Islet precursor cell (in vitro differentiated cells): ENCODE results near the gene POLR3E.

Source experiments
- DNase-seq: peaks from one replicate; pipeline ENCODE4 v3.0.0-alpha.2; 2018

The POLR3E gene, protein sequence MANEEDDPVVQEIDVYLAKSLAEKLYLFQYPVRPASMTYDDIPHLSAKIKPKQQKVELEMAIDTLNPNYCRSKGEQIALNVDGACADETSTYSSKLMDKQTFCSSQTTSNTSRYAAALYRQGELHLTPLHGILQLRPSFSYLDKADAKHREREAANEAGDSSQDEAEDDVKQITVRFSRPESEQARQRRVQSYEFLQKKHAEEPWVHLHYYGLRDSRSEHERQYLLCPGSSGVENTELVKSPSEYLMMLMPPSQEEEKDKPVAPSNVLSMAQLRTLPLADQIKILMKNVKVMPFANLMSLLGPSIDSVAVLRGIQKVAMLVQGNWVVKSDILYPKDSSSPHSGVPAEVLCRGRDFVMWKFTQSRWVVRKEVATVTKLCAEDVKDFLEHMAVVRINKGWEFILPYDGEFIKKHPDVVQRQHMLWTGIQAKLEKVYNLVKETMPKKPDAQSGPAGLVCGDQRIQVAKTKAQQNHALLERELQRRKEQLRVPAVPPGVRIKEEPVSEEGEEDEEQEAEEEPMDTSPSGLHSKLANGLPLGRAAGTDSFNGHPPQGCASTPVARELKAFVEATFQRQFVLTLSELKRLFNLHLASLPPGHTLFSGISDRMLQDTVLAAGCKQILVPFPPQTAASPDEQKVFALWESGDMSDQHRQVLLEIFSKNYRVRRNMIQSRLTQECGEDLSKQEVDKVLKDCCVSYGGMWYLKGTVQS

DNA sequence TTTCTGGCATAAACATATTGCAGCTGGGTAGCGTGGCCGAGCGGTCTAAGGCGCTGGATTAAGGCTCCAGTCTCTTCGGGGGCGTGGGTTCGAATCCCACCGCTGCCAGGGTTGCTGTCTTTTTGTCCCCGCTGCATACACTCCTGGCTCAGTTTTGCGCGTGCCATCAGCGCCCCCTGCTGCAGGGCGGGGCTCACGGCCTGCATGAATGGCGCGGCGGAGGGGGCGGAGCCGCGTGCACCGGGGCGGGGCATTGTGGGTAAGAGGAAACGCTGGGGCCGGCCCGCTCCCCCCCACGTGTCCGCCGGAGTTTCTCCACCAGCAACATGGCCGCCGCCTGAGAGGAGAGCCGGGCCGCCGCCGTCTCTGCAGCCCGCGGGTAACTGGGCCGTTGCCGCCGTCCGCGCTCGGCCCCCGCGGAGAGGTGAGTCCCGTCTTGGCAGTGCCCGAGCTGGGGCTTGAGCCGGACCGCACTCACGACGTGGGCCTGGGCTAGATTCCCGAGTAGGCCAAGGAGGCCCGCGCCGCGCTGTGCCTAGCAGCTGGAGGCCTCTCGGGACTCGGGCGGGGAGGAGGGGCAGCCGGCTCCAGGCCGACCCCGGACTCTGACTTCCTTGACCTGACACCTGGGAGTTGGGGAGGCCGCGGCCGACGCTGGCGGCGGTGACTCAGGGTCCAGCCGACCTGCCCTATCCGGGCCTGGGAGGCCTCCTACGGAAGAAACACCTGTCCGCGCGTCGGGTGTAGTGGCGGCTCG, at the start of gene POLR3E:
Gene POLR3E (plus strand): TSS at position 296 of the 757 bp plus-strand sequence. CDS start 5,560 bp downstream, outside the sequence.
- peak; percentile 99 for DNase-seq

DNA sequence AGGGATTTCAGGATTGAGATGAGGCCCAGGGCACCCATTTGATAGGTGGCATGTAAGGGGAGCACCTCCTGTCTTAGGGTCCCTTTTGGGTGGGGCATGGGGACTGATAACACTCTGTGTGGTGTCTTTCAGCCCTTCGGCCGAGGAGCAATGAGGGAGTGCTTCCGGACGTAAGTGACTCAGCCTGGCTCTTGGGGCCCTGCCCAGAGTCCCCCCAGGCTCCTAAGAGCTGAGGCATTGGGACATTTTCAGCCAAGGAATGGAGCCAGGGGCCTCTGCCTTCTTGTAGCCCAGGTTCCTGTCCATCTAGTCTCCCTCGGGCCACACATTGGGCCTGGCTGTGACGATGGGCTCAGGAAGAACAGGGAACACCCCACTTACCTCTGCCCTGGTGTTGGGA, 46.7 kb upstream of the POLR3E start:
- DNase-seq, result no peak

DNA sequence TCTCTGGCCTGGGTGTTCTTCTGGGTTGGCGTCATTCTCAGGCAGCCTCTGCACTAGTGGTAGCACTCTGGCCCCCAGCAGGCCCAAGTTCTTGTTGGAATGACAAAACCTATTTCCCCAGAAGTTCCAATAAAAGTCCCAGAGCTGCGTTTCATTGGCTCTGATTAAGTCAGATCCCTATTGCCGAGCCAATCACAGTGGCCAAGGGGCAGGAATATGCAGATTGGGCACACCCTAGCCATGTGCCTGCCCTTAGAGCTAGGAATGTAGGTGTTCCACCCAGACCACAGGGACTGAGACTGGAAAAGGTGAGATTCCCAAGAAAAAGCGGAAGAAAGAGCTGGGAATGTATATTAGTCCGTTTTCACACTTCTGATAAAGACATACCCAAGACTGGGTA, 44.9 kb upstream of the POLR3E start:
- DNase-seq, result no peak

DNA sequence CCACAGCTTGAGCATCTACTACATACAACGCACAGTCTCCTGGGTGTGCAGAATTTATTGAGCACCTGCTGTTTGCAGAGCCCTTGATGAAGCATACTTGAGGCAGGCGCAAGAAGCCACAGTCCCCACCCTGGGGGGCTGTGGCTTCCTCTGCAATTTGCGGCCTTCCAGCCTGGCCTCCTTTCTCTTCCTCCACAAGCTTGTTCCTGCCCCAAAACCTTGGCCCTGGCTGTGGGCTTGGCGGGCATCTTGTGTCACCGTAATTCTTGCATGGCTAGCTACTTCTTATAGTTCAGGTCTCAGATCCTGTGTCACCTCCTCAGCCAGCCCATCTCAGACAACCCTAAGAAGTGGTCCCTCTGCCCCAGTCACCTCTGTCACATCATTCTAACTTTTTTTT, 43.9 kb upstream of the POLR3E start:
- no peak for DNase-seq

DNA sequence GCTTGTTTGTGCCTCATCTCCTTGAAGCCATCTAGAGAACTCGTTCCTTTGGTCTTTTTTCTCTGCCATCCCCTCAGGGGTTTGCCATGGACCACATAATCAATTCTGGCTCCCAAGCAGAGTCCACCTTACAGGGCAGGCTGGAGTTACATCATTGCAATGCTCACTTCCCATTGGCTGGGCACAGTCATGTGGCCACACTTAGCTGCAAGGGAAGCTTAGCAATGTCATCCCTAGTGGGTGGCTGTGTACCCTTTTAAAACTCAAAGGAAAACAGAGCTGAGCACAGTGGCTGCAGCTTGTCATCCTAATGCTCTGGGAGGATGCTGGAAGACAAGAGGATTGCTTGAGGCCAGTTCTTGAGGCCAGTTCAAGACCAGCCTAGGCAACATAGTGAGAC, 41.9 kb upstream of the POLR3E start:
- DNase-seq, result no peak

DNA sequence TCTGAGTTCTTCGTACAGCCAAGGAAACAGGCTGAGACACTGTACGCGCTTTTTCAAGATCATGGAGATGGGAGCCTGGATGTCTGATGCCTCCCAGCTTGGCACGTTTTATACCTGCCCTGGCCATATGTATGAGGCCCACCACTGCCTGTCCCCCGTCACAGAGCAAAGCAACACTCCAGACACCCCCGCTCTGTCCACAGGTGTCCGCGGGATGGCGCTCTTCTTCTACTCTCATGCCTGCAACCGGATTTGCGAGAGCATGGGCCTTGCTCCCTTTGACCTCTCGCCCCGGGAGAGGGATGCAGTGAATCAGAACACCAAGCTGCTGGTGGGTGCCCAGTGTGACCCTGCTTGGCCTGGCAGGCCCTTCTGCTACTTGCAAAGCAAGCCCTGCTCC, 39.8 kb upstream of the POLR3E start:
- DNase-seq, result no peak

DNA sequence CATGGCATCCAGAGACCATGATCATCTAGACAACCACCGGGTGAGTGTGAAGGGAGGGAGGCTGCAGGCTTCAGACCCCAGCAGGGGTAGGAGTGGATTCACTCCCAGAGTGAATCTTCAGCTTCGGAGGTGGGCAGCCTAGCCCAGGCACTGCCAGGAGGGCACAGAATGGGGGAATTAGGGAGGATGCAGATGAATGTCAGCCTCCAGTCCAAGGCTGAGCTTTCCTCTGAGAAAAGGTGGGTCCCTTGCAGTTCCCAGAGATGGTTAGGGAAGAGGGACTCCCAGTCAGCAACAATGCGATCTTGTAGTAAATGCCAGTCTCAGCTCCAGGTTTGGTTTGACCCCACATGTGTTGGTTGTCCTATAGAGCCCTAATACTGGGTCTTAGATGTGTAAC, 36.7 kb upstream of the POLR3E start:
- no peak for DNase-seq

DNA sequence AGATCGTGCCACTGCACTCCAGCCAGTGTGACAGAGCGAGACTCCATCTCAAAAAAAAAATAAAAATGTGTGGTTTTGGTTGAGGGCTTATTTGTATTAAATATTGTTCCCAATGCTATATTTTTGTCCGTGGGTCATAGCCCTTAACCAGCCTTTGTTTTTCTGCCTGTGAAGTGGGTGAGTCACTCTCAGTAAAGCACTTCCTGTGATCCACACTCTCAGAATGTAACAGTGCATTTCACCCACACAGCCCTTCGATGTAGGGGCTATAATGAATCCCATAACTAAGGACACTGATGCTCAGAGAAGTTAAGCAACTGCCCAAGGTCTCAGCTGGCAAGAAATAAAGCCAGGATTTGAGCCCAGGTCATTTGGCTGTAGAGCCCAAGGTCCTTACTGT, 34.7 kb upstream of the POLR3E start:
- DNase-seq, result no peak

DNA sequence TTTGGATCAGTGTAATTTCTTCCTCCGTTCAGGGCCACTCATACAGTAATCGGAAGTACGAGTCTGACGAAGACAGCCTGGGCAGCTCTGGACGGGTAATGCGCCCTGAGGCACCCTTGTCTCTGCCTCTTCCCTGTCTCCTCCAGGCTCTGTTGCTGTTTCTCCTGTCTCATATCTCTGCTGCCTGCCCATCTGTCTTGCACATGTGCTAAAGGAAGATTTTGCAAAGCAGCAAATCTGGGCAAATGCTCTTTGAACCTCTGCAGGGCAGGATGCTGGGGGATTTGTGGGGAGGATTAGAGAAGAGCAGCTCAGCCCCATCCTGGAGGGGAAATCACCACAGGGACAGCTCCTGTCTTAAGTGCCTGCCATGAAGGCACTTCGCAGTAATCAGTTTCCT, 32.4 kb upstream of the POLR3E start:
- DNase-seq, result peak; percentile 75

DNA sequence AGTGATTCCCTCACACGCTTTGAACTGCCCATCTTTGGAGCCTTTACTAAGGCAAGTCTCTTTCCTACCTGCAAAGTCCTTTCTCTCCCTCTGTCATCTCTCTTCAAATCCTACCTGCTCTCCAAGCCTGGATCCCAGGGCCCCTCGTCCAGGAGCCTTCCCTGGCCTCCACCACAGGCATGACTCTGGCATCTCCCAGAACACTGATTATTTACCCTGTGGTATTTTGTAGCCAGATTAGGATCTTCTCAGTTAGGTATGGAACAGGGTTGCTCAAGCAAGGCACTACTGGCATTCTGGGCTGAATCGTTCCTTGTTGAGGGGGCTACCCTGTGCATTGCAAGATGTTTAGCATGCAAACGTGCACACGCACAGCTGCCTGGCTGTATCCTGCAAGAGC, 31.9 kb upstream of the POLR3E start:
- no peak for DNase-seq

DNA sequence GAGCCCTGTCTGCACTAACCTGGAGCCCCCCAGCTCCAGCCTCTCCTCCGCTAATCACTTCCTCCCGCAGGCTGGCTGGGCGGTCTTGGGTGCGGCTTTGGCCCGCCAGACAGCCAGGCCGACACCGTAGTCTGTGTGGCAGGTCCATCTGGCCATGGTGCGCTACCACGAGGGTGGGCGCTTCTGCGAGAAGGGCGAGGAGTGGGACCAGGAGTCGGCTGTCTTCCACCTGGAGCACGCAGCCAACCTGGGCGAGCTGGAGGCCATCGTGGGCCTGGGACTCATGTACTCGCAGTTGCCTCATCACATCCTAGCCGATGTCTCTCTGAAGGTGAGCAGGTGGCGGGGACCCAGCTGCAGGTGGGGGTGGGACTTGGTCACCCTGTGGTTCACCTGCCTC, 30.7 kb upstream of the POLR3E start:
- DNase-seq, result no peak

DNA sequence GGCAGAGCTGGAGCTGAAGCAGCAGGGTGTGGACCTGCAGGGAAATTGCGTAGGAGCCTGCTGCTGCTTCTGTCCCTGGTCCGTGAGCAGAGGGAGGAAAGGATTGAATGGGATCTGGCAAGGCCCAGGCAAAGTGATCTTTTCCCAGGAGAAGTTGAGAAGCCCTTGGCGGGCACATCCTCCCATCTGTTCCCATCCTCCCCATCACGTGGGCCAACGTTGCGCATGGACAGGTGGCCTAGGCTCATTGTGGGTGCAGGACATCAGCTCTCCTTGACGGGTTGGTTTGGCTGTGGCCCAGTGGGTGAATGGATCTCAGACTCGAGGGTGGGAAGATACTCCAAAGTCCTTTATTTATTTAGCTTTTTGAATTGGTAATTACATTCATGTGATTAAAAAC, 29.4 kb upstream of the POLR3E start:
- no peak for DNase-seq

DNA sequence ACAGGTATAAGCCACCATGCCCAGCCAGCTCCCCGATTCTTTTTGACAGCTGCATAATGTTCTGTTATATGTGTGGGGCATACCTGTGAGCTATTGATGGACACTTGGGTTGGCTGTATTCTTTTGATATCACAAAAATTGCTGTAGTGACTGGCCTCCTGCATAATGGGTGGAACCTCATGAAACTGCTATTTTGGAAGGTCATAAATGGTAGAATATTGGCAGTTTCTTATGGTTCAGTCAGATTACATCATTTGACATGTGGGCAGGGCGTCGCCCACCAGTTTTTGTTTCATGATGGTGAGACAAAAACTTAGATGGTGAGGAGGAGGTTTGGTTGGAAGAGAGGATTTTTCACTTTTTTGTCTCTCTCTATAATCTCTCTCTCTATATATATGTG, 26.7 kb upstream of the POLR3E start:
- no peak for DNase-seq

DNA sequence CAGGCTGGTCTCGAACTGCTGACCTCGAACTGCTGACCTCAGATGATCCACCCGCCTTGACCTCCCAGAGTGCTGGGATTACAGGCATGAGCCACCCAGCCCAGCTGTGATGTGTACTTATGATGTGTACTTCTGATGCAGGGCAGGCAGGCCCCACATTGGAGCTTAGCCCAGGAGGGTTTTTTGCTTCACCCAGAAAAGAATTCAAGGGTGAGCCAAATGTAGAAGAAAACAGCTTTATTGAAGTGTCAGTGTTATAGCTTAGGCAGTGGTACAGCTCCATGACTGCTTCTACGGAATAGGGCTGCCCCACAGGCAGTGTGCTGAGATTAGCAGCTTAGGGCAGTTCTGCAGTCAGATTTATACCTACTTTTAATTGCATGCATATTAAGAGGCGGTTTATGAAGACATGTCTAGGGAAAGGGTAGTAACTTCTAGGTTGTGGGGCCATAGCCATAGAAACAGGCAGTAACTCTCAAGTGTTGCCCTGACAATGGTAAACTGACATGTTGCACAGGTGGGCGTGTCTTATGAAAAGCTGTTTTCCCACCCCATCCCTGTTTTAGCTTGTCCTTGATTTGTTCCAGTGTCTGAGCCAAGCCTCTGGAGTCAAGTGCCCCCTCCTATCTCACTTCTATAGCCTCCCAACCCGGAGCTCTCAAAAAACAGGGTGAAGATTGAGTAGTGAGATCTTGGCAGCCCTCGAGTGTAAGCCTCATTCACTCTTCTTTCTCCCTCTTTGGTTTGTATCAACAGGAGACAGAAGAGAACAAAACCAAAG, 24.1 kb upstream of the POLR3E start:
- DNase-seq, result no peak

DNA sequence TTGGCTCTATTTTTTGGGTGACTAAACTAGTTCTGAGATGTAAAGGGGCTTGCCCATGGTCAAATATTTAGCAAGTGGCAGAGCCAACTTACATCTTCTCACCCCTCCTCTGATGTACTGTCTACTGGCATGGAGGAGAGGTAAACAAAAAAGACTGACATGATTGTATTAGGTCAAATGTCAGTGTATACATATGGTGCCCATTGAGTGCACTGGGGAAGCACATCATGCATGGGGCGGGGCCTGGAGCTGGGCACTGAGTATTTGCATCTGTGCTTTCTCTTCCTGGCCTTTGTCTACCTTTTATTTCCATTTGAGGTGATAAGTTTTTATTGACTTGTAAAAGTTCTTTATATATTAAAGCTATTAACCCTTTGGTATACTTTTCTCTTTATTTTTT, 22.3 kb upstream of the POLR3E start:
- no peak for DNase-seq

DNA sequence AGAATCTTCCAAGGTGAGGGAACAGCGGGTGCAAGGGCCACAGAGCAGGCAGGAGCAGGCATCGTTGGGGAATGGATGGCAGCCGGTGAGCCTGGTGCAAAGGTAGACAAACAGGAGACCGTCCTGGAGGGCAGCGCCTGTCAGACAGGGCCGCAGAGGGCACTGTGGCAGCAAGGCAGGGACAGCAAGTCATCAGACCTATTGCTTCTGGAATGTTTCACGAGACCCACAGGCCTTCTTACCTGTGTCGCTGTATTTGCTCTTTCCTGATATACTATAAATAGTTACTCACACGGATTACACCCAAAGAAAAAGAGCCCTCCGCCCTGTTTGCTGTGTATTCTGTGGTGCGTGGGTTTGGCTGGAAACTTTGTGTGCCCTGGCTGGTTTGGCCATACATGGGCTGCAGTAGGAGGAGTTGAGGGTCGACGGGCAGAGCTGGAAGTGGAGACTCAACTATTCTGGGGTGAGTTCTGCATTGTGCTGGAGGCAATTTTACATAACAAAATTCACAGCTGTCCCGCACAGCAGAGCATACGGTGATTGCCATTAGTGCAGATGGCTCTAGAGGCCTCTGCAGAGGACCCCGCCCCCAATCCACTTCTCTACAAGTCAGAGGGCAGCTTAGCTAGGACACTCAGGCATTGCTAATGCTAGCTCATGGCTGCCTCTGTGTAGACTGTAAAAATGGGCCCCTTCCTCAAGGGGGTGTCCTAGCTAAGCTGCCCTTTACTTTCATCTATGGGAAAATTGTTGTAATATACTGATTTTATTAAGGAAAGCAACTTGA, 18.6 kb upstream of the POLR3E start:
- no peak for DNase-seq

DNA sequence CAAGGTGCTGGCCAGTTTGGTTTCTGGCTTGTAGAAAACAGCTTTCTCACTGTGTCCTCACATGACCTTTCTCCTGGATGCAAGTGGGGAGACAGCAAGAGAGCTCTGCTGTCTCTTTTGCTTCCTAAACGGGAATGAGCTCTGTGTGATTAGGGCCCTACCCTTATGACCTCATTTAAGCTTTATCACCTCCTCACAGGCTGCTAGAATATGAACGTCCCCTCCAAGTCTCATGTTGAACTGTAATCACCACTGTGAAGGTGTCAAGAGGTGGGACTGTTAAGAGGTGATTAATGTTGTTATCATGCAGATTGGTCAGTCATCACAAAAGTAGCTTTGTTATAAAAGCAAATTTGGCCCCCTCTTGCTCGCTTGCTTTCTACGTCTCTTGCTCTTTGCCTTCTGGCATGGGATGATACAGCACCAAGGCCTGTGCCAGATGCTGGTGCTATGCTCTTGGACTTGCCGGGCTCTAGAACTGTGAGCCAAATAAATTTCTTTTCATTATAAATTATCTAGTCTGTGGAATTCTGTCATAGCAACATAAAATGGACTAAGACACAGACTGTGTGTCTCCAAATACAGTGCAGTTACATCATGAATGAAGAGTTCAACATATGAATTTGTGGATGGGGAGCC, 14.8 kb upstream of the POLR3E start:
- no peak for DNase-seq

DNA sequence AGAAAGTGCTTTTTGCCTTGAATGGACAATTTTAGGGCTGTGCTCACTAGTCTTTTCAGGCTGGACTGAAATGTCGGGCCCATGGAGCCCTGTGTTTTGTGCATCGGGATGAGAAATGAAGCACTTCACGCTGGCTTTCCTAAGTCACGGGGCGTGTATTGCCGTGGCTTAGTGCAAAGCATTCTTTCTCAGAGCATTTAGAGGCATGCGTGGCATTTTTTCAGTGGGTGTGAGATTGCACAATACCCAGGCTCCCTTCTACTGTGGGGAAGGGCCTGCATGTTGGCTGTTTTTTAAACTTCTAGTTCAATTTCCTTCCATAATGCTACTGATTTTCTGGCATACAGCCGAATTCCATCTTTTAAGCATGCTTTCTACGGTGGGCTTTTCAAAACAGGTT, 12.6 kb upstream of the POLR3E start:
- no peak for DNase-seq

DNA sequence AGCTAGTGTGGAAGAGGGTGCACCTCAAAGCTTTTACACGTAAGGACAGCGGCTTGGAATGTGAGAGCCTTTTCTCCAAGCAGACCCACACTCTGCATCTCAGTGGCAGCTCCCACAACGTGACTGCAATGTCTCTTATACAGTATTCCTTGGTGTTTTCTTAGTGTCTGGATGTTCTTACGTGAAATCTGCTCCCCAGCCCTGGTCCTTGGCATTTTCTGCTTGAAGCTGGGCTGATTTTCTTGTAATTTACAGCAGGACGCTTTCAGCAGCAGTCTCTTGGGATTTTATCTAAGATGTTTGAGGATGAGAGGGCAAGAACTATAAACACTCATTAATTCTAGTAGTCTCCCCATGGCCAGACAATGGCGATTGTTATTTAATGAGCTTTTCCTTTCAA, 12.1 kb upstream of the POLR3E start:
- no peak for DNase-seq

DNA sequence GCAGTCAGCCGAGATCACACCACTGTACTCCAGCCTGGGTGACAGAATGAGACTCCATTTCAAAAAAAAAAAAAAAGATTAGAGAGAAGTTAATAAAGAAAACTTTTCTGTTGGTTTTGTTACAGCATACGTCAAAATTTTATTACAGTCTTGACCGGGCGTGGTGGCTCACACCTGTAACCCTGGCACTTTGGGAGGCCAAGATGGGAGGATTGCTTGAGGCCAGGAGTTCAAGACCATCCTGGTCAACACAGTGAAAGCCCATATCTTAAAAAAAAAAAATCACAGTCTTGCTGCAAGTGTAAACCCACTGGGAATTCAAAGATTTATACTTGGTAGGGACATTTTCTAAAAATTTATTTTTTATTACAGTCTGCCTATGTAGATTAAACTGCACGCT, 6.2 kb upstream of the POLR3E start:
- no peak for DNase-seq

DNA sequence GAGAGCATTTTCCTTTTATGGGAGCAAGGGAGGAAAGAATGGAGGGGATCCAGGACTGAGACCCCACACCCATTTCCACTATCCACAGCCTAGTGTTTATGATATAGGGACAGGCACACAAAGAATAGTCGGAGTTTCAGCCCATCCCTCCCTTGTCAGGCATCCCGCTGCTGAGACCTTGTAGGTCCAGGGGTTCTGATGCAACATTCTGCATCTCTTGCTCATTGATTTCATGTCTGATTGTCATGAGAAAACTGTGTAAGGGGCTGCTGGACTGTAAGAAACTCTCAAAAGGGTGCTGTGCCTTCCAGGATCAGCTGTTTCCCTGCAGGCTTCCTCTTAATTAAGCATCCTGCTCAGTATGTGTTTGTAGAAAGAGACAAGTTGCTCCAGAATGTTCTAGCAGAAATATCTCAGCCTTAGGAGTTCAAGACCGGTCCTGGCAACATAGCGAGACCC, 5.3 kb upstream of the POLR3E start:
- DNase-seq, result no peak

DNA sequence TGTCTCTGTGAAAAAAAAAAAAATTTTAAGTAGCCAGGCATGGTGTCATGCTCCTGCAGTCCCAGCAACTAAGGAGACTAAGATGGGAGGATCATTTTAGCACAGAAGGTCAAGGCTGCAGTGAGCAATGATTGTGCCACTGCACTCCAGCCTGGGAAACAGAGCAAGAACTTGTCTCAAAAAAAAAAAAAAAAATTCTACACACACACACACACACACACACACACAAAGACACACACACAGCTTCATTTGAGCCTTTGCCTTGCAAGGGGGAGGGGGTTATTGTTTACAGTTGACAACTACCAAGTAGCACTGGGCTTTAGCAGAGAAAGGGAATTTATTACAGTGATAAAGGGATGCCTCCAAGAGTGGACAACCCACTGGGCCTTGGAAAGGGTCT, 4.9 kb upstream of the POLR3E start:
- DNase-seq, result no peak
